ENCODE results near the gene NT5C3B. TPM values are rescaled to one million over a fixed set of nuclear protein-coding genes. Genes with fewer than 3 reads are reported as not detected.

The NT5C3B gene
- total RNA-seq, 2 experiments from 2014 or later: 0.16 to 12.1 TPM

- no peaks in the 10 kb centered on the region for H4K20me1 ChIP-seq (ENCODE audit: insufficient read depth, low read length)
- BruUV-seq (replicated peaks): no TSS peak
- H3K79me2 ChIP-seq (ENCODE audit: insufficient read depth, low read depth, low read length): no peaks in the 10 kb centered on the region
- CTCF ChIA-PET (ENCODE audit: unreplicated experiment): no interaction called here
- no peak overlapping the region for H3K27ac ChIP-seq (ENCODE audit: low read depth, low read length, poor library complexity, severe bottlenecking)
- H3K9me3 ChIP-seq (ENCODE audit: low read length): no peaks in the 10 kb centered on the region
- no peak overlapping the region for H3K4me3 ChIP-seq (ENCODE audit: low read depth, low read length, poor library complexity, severe bottlenecking)
- H2AFZ ChIP-seq (ENCODE audit: low read length): no peak overlapping the region
- TF ChIP-seq CTCF (conservative IDR thresholded peaks at IDR 0.05; ENCODE audit: low read length) (no peak), EZH2phosphoT487 (IDR thresholded peaks at IDR 0.05; ENCODE audit: borderline replicate concordance, low read depth, low read length) (no peak)
- POLR2A ChIA-PET: no interaction called here
- H3K36me3 ChIP-seq (ENCODE audit: insufficient read depth, low read length): no peaks in the 10 kb centered on the region
- H3K4me2 ChIP-seq (ENCODE audit: low read length): no peak overlapping the region
- intact Hi-C loops (cut with micrococcal nuclease; ENCODE audit: unreplicated experiment): no loop called here
- DNase-seq (ENCODE audit: low spot score): no peak
- H3K9me2 ChIP-seq (ENCODE audit: insufficient read depth, low read length): no peaks in the 10 kb centered on the region
- no peaks in the 10 kb centered on the region for H3K4me1 ChIP-seq (ENCODE audit: insufficient read depth, low read length, poor library complexity, severe bottlenecking)
These were observed 11.9 kb downstream of the NT5C3B start for GRCh38 chr17:41824086-41824485.

- intact Hi-C loops (cut with micrococcal nuclease; ENCODE audit: unreplicated experiment): no loop called here
- DNase-seq (ENCODE audit: low spot score): no peak
- Histone ChIP-seq H3K4me3 (ENCODE audit: low read depth, low read length, poor library complexity, severe bottlenecking) (no peak overlapping the region), H3K36me3 (ENCODE audit: insufficient read depth, low read length) (no peaks in the 10 kb centered on the region), H4K20me1 (ENCODE audit: insufficient read depth, low read length) (no peaks in the 10 kb centered on the region), H3K4me2 (ENCODE audit: low read length) (no peak overlapping the region), H3K27ac (ENCODE audit: low read depth, low read length, poor library complexity, severe bottlenecking) (no peak overlapping the region), H3K79me2 (ENCODE audit: insufficient read depth, low read depth, low read length) (no peaks in the 10 kb centered on the region), H2AFZ (ENCODE audit: low read length) (no peak overlapping the region), H3K4me1 (ENCODE audit: insufficient read depth, low read length, poor library complexity, severe bottlenecking) (no peaks in the 10 kb centered on the region), H3K9me3 (ENCODE audit: low read length) (no peaks in the 10 kb centered on the region), H3K9me2 (ENCODE audit: insufficient read depth, low read length) (no peaks in the 10 kb centered on the region)
- POLR2A ChIA-PET: interaction anchor here (0.7 kb wide), 1 partner anchor 12 kb away, joined by 3 read pairs; the partner anchor contains the start of gene P3H4
- CTCF ChIA-PET (ENCODE audit: unreplicated experiment): no interaction called here
- BruUV-seq (replicated peaks): no TSS peak
- TF ChIP-seq EZH2phosphoT487 (IDR thresholded peaks at IDR 0.05; ENCODE audit: borderline replicate concordance, low read depth, low read length) (no peak), CTCF (conservative IDR thresholded peaks at IDR 0.05; ENCODE audit: low read length) (no peak)
These were observed 12.5 kb downstream of the NT5C3B start for GRCh38 chr17:41823580-41823979.

GRCh38 chr17:41823141-41823524 lies 12.9 kb downstream of the NT5C3B start:
- POLR2A ChIA-PET: interaction anchor here (0.7 kb wide), 1 partner anchor 11 kb away, joined by 3 read pairs; the partner anchor contains the start of gene P3H4
- no peaks in the 10 kb centered on the region for H3K4me1 ChIP-seq (ENCODE audit: insufficient read depth, low read length, poor library complexity, severe bottlenecking)
- no peak overlapping the region for H3K4me3 ChIP-seq (ENCODE audit: low read depth, low read length, poor library complexity, severe bottlenecking)

More at GRCh38 chr17:41823141-41823524, 12.9 kb downstream of the NT5C3B start:
- Histone ChIP-seq H3K36me3 (ENCODE audit: insufficient read depth, low read length) (no peaks in the 10 kb centered on the region), H2AFZ (ENCODE audit: low read length) (no peak overlapping the region), H3K4me2 (ENCODE audit: low read length) (no peak overlapping the region), H3K9me2 (ENCODE audit: insufficient read depth, low read length) (no peaks in the 10 kb centered on the region), H3K79me2 (ENCODE audit: insufficient read depth, low read depth, low read length) (no peaks in the 10 kb centered on the region), H3K9me3 (ENCODE audit: low read length) (no peaks in the 10 kb centered on the region), H4K20me1 (ENCODE audit: insufficient read depth, low read length) (no peaks in the 10 kb centered on the region), H3K27ac (ENCODE audit: low read depth, low read length, poor library complexity, severe bottlenecking) (no peak overlapping the region)
- CTCF ChIA-PET (ENCODE audit: unreplicated experiment): no interaction called here
- intact Hi-C loops (cut with micrococcal nuclease; ENCODE audit: unreplicated experiment): no loop called here
- BruUV-seq (replicated peaks): no TSS peak
- DNase-seq (ENCODE audit: low spot score): no peak
- TF ChIP-seq CTCF (conservative IDR thresholded peaks at IDR 0.05; ENCODE audit: low read length) (no peak), EZH2phosphoT487 (IDR thresholded peaks at IDR 0.05; ENCODE audit: borderline replicate concordance, low read depth, low read length) (no peak)
